ENCODE measurements around the gene CCDC68. TPM values are rescaled to one million over a fixed set of nuclear protein-coding genes. Genes with fewer than 3 reads are reported as not detected.
"Not testable (repeated sequence)": the region's sequence is repeated elsewhere in the genome, so short reads cannot be mapped to it uniquely, and the experiment has no call there.

The CCDC68 gene, protein sequence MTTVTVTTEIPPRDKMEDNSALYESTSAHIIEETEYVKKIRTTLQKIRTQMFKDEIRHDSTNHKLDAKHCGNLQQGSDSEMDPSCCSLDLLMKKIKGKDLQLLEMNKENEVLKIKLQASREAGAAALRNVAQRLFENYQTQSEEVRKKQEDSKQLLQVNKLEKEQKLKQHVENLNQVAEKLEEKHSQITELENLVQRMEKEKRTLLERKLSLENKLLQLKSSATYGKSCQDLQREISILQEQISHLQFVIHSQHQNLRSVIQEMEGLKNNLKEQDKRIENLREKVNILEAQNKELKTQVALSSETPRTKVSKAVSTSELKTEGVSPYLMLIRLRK
- total RNA-seq: not detected

DNA sequence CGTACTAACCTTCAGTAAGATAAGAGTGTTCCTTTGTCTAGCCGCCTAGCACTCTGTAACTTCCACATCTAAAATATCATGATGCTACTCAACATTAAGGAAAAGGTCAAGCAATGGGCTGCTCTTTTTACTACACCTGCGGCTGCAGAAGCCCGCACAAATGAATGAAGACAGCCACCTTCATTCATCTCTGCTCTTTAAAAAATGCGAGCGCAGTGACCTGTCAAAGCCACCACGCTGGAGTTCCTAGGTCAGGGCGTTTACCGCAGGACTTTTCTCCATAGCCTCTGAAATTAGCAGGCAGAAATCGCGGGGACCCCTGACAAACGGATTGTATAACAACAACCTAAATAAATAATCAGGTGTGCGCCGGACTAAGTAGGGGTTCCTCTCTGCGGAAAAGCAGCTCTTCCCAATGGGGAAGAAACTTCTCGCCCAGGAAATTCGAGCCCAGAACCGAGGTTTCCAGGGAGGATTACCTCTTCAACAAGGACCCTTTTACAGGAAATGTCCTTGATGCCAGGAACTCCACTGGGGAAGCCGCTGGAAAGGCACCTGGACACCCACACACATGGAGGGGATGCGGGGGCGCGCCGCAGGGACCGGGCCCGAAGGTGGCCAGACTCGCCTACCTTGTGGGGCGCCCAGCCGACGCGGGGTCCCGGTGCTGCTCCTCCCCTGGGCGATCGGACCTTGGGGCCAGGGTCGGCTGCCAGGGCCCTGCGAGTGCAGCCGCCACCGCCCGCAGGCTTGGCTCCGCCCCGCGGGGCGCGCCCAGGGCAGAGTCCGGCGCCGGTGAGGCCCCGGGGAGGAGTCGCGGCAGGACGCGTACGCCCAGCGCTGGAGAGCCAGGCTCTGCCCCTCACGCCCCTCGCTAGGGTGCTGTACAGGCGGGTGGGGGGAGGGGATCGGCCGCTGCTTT, at the start of gene CCDC68:
TSS of gene CCDC68 (minus strand) at position 758 of the 922 bp plus-strand sequence. CDS start 16,670 bp downstream, outside the sequence.
- ChIA-PET POLR2A (no interaction called here), CTCF (no interaction called here)

GRCh38 chr18:55007602-55008001, 48.3 kb upstream of the CCDC68 start:
- ChIA-PET CTCF (no interaction called here), POLR2A (no interaction called here)

- ChIA-PET POLR2A (no interaction called here), CTCF (no interaction called here)
These were observed 44.4 kb upstream of the CCDC68 start for GRCh38 chr18:55003695-55004094.

DNA sequence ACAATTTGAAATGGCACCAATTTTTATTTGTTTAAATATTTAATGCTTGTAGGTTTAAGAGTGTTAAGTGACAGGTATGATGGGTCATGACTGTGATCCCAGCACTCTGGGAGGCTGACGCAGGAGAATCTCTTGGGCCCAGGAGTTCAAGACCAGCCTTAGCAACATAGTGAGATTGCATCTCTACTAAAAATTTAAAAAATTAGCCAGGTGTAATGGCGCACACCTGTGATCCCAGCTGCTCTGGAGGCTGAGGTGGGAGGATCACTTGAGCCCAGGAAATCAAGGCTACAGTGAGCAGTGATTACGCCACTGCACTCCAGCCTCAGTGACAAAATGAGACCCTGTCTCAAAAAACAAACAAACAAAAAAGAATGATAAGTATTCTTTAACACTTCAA, 43.0 kb upstream of the CCDC68 start:
- ChIA-PET POLR2A (no interaction called here), CTCF (interaction anchor here (0.7 kb wide), 1 partner anchor 1425 kb away, joined by 3 read pairs; no protein-coding TSS in a partner anchor)

DNA sequence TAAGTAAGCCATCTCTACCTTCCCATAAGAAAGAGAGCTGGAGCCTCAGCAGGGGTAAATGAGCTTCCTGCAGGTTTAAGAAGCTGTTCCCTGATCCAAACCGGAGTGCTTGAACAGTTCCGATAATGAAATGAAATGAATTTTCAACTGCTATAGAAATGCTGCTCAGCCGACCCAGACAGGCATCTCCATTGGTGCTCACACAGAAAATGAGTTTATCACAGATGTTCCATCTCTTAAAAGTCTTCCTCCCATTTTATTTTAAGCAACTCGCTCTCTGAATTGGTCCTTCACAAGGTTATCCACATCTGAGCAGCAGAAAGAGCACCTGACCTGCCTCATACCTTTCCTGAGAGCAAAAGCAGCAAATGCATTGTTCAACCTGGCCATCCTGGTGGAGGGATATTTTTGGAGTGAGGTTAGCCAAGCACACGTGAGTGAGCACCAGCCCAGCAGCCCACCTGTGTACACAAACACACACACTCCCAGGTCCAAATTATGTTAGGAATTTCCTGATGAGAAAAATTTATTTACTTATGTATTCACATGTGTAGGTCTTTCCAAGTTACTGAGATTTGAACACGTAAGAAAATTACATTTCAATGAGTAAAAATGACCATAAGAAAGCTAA, 42.2 kb upstream of the CCDC68 start:
- POLR2A ChIA-PET: no interaction called here
- CTCF ChIA-PET: no interaction called here

- POLR2A ChIA-PET: no interaction called here
- CTCF ChIA-PET: no interaction called here
These were observed 41.3 kb upstream of the CCDC68 start for GRCh38 chr18:55000529-55000928.

GRCh38 chr18:54999016-54999415, 39.8 kb upstream of the CCDC68 start:
- POLR2A ChIA-PET: no interaction called here
- CTCF ChIA-PET: no interaction called here

DNA sequence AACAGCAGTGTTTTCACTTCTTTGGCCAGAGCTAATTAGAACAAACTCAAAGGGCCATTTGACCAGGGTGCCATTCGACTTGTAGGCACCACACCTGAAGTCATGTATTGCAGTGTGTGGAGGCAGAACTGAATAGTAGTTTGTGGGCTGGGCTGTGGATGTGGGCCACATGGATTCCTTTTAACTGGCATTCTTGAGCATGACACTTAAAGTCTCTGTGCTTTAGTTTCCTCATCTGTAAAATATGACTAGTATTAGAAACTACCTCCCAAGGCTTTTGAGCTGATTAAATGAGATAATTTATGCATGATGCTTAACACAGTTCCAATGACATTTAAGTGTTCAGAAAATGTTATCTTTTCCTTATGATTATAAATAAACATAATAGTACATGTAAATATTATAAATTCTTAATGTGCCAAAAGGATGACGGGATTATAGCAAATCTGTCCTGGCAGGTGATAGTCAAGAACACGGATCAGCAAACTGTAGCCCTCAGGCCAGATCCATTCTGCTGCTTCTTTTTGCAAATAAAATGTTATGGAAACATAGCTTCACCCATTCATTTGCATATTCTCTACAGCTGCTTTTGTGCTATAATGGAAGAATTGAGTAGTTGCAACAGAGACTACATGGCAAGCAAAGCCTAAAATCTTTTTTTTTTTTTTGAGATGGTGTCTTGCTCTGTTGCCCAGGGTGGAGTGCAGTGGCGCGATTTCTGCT, 36.3 kb upstream of the CCDC68 start:
- CTCF ChIA-PET: no interaction called here
- POLR2A ChIA-PET: no interaction called here

DNA sequence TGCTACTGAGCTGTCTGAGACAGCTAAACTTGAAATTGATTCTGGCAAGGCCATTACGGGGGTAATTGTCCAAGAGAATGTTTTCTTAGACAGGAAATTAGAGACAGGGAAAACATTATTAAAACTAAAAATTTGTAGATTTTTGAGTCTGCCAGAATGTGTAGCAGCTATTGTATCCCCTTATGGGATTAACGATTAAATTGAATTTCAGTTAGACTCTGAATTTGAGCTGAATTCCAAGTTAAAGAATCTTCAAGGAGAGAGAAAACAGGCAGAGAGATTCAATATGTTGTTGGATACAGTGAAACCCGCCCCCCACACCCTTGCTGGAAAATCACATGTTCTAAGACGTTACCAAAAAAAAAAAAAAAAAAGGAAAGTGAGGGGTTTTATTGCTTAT, 32.7 kb upstream of the CCDC68 start:
- POLR2A ChIA-PET: no interaction called here
- CTCF ChIA-PET: no interaction called here

DNA sequence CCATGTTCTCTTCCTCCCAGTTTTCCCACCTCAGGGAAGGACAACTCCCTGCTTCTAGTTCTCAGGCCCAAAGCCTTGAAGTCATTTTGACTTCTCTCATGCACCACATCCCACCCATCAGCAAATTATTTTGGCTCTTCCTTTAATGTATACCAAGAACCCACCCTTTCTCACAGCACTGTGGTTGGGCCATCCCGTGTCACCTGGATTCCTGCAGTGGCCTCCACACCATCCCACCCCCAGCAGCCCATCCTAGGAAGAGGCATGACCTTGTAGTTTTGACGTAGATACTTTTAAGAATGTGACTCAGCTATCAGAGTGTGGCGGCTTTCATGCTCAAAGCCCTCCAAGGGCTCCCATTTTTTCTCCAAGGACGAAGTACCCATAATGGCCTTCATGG, 25.6 kb upstream of the CCDC68 start:
- CTCF ChIA-PET: no interaction called here
- POLR2A ChIA-PET: no interaction called here

DNA sequence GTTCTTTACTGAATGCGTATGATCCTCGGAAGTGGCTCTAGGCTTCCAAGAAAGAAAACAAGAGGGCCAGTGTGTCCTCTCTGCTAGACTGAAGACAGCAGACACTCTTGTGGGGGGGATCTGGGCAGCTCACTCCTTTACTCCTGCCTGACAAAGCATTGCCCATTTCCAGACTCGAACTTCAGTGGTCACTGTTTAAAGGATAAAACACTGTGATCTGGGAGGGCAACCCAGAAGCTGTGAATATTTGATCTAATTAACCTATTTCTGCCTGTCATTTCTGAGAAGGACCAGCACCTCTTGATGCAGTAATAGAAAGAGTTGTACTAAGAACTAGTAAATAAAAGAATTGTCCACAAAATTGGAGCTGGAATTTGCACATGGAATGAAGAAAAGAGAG, 24.5 kb upstream of the CCDC68 start:
- ChIA-PET CTCF (interaction anchor here (2.4 kb wide), 1 partner anchor 304 kb away, joined by 5 read pairs; no protein-coding TSS in a partner anchor), POLR2A (no interaction called here)

DNA sequence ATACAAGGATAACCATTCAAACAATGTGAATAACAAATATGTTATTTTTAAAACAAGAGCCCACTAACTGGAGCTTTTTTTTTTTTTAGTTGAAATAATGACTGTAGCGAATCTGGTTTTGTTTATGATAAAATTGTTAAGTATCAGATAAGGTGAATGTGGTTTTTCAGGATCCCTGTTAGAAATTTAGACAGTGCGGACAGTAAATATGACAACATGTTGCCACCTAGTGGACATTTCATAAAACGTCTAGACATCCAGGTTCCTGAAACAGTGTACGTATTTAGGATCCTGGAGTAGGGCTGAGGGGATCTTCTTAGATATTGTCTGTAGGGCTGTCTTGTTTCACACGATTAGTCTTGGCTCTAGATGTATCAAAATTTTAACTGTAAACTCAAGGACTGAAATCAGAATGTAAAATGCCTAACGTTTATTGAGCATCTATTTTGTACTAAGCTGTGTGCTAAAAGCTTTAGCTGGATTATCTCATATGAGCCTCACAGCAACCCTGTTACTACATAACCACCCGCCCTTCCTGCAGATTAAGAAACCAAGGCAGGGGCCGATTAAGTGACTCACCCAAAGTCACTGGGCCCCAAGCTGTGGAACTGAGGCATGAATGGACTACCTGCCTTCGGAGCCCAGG, 23.9 kb upstream of the CCDC68 start:
- POLR2A ChIA-PET: no interaction called here
- CTCF ChIA-PET: interaction anchor here (0.6 to 2.4 kb wide), 2 partner anchors 304 to 1002 kb away, joined by 3 to 5 read pairs; no protein-coding TSS in a partner anchor

- ChIA-PET POLR2A (no interaction called here), CTCF (no interaction called here)
These were observed 21.8 kb upstream of the CCDC68 start for GRCh38 chr18:54981076-54981475.

DNA sequence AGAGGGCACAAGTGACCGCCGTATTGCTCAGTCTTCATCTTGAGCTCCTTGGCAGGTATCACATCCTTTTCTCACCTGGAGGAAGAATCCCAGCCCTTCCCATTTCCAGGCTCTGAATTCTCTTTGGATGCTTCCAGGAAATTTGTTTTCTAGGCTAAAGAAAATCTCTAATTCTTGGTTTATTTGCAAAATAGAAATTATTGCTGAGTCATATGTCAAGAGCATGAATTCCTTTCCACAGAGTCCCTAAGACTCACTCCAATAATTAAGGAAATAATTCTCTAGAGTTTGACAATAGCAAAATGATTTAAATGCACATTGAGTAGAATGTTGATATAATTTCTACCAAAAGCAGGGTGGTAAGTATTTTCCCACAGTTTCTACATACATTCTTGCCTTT, 16.3 kb upstream of the CCDC68 start:
- ChIA-PET POLR2A (no interaction called here), CTCF (interaction anchor here (0.6 kb wide), 1 partner anchor 11 kb away, joined by 3 read pairs; no protein-coding TSS in a partner anchor)

GRCh38 chr18:54973046-54973445, 13.8 kb upstream of the CCDC68 start:
- ChIA-PET POLR2A (no interaction called here), CTCF (no interaction called here)

DNA sequence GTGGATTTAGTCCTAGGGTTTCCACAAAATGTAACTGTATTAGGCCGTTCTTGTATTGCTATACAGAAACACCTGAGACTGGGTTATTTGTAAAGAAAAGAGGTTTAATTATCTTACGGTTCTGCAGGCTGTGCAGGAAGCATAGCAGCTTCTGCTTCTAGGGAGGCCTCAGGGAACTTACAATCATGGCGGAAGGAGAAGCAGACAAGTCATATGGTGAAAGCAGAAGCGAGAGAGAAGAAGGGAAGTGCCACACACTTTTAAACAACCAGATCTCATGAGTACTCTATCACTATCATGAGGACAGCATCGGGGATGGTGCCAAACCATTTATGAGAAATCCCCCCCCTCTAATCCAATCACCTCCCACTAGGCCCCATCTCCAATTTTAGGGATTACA, 9.5 kb upstream of the CCDC68 start:
- ChIA-PET POLR2A (no interaction called here), CTCF (no interaction called here)

- POLR2A ChIA-PET, CTCF ChIA-PET: not testable (repeated sequence)
These were observed 9.0 kb upstream of the CCDC68 start for GRCh38 chr18:54968237-54968636.

DNA sequence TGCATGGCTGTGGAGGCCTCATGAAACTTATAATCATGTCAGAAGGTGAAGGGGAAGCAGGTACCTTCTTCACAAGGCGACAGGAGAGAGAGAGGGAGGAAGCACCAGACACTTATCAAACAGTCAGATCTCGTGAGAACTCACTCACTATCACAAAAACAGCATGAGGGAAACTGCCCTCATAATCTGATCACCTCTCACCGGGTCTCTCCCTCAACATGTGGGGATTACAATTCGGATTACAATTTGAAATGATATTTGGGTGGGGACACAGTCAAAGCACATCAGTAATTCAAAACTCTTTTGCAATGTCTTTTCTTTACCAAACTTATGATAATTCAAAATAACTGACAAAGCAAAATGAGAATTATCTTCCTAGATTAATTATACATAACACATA, 8.5 kb upstream of the CCDC68 start:
- CTCF ChIA-PET: no interaction called here
- POLR2A ChIA-PET: no interaction called here

DNA sequence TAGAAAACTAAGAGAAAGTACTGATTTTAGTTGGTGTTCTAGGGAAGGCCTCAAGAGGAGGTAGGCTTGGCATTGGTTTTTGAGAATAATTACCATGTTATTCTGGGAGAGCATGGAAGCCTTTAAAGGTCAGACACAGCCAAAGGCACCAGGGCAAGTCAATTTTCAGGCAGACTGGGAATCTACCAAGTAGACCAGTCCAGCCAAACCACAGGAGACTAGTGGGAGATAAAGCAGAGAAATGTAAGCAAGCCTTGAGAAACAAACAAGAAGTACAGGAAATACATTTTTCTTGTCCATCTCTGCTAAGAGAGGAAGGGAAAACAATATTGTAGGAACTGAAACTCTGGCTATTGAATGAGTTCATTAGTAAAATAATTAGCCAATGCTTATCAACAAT, 5.5 kb upstream of the CCDC68 start:
- ChIA-PET POLR2A (no interaction called here), CTCF (no interaction called here)

Data from activated CD8-positive, alpha-beta memory T cell treated with anti-CD3 and anti-CD28 coated beads for 36 hours (primary cell).